Prostate gland (tissue), 2 donors: Measurements from ENCODE around the gene DCP1A. TPM values are rescaled to one million over a fixed set of nuclear protein-coding genes. Genes with fewer than 3 reads are reported as not detected.
A peak's percentile ranks its signal among the peaks of the same experiment; 100 is the strongest.

ENCODE experiments used
- DNase-seq: peaks from one replicate; pipeline ENCODE4 v3.0.0-alpha.2; 2019; ENCODE audit warnings: low spot score
- H3K27ac ChIP-seq, 2 donors: fragments of 200-600 bp; sonication (generic); 2 replicates each; pipeline ENCODE4 v1.5.1; 2017 to 2019
- H3K27me3 ChIP-seq: fragments of 200-600 bp; sonication (generic); replicated peaks from 2 replicates; pipeline ENCODE4 v1.5.1; 2019; ENCODE audit not compliant: insufficient read depth
- H3K36me3 ChIP-seq, 2 donors: fragments of 200-600 bp; sonication (generic); 1 replicate in 1 of 2; 2 replicates in 1 of 2; pipeline versions ENCODE4 v1.5.1 to v1.8.1; 2017 to 2019
- H3K4me1 ChIP-seq: fragments of 200-600 bp; sonication (generic); replicated peaks from 2 replicates; pipeline ENCODE4 v1.5.1; 2019
- H3K4me3 ChIP-seq, 2 donors: fragments of 200-600 bp; sonication (generic); 2 replicates each; pipeline ENCODE4 v1.5.1; 2017 to 2019
- H3K9me3 ChIP-seq: fragments of 200-600 bp; sonication (generic); 2 replicates; pipeline ENCODE4 v1.5.1; 2017
- POLR2A ChIP-seq: fragments of 450-650 bp; IDR thresholded peaks from one replicate; pipeline ENCODE4 v1.6.1; 2016; ENCODE audit warnings: antibody characterized with exemption, mild to moderate bottlenecking
- POLR2AphosphoS5 ChIP-seq: sonication (generic); formaldehyde crosslinking; IDR thresholded peaks from one replicate; pipeline ENCODE4 v1.6.1; 2017; ENCODE audit warnings: antibody characterized with exemption
- WGBS: methylation state at CpG from one replicate; pipeline ENCODE4 v1.1.5; 2018; 5-methylcytosine and 5-hydroxymethylcytosine counted together
- intact Hi-C: fragments of 100-400 bp; cut with DNase I; formaldehyde crosslinking; loops from one replicate; pipeline ENCODE4 v1.14.2; 2022
- total RNA-seq, 2 donors: library from RNA; depleted of rRNA; stranded (reverse); fragments of >200 nt; gene quantifications; one replicate each; pipeline ENCODE4 v1.1.0, GENCODE V29; 2016
- TF ChIP-seq, protein P1 (sequence below), 4 experiments: fragments of 200-600 bp in 2 of 4; fragments of 450-650 bp in 2 of 4; sonication (generic) in 2 of 4; IDR thresholded peaks; 1 replicate in 3 of 4; 2 replicates in 1 of 4; pipeline ENCODE4 v1.5.1; 2016 to 2019; ENCODE audit warnings: antibody characterized with exemption in 4 of 4, mild to moderate bottlenecking in 2 of 4, moderate library complexity in 2 of 4

Gene DCP1A
- total RNA-seq, 2 donors from 2014 or later, result 13.0 to 33.0 TPM

DNA sequence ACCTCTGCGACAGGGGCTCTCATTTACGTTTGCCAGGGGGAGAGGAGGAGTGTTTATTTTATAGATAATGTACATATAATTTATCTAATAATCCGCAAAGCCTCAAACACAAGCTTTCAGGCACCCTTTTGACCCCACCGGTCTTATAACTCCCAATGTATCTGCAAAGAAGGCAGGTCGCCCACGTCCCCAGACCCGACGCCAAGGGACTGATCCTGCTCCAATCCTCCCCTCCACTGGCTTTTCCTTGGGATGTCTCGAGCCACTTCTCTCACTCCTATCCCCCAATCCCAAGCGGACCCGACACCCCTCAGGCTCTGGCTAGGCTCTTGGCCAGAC, 452 bp downstream of the DCP1A start:
- no peak for TF ChIP-seq POLR2AphosphoS5
- TF ChIP-seq, protein P1, sequence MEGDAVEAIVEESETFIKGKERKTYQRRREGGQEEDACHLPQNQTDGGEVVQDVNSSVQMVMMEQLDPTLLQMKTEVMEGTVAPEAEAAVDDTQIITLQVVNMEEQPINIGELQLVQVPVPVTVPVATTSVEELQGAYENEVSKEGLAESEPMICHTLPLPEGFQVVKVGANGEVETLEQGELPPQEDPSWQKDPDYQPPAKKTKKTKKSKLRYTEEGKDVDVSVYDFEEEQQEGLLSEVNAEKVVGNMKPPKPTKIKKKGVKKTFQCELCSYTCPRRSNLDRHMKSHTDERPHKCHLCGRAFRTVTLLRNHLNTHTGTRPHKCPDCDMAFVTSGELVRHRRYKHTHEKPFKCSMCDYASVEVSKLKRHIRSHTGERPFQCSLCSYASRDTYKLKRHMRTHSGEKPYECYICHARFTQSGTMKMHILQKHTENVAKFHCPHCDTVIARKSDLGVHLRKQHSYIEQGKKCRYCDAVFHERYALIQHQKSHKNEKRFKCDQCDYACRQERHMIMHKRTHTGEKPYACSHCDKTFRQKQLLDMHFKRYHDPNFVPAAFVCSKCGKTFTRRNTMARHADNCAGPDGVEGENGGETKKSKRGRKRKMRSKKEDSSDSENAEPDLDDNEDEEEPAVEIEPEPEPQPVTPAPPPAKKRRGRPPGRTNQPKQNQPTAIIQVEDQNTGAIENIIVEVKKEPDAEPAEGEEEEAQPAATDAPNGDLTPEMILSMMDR (IDR thresholded peaks at IDR 0.05), result no peak
- no peak for TF ChIP-seq POLR2A
- Histone ChIP-seq H3K4me1 (peaks cover 2% of the 10 kb centered on the region), H3K27ac (peak overlapping the region; percentile 83 to 91), H3K9me3 (no peaks in the 10 kb centered on the region), H3K4me3 (peak overlapping the region; percentile 81 to 87), H3K36me3 (peaks cover 0 to under 1% of the 10 kb centered on the region in 2 donors), H3K27me3 (no peaks in the 10 kb centered on the region)
- intact Hi-C loops, result loop anchor here (10.0 kb wide), 1 partner anchor 122 kb away; no protein-coding TSS in a partner anchor
- under 1% methylated on average over 11 of the region's 11 CpGs for WGBS
- DNase-seq, result no peak

GRCh38 chr3:53346514-53346913, 829 bp downstream of the DCP1A start:
- Histone ChIP-seq H3K27ac (peak overlapping the region in 1 of 2 donors; percentile 91), H3K36me3 (peaks cover 0 to 4% of the 10 kb centered on the region in 2 donors), H3K9me3 (no peaks in the 10 kb centered on the region), H3K27me3 (no peaks in the 10 kb centered on the region), H3K4me3 (peak overlapping the region; percentile 81 to 87), H3K4me1 (peaks cover 2% of the 10 kb centered on the region)
- intact Hi-C loops, result loop anchor here (10.0 kb wide), 1 partner anchor 122 kb away; no protein-coding TSS in a partner anchor
- WGBS, result under 1% methylated on average over 9 of the region's 9 CpGs
- no peak for DNase-seq
- TF ChIP-seq, protein P1 (IDR thresholded peaks at IDR 0.05), result no peak
- TF ChIP-seq POLR2AphosphoS5 (no peak), POLR2A (no peak)

DNA sequence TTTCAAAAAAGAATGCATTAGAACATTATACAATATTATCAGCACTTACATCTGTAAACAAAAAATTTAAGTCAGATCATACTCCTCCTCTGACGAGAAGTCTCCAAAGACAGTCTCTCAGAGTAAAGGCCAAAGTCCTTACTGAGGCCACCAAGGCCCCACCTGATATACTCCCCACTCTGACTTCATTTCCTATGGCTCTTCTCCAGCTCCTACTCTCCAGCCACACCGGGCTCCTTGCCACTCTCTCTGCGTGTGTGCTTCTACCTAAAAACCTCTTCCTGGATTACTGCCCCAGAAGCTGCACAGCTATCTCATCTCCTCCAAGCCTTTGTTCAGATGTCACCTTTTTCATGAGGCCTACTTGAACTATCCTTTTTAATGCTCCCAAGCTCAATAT, 5.0 kb downstream of the DCP1A start:
- DNase-seq, result no peak
- no peaks in the 10 kb centered on the region for H3K27me3 ChIP-seq
- no peak overlapping the region for H3K27ac ChIP-seq
- H3K9me3 ChIP-seq, result no peaks in the 10 kb centered on the region
- whole genome bisulfite sequencing, result 38% methylated on average over 3 of the region's 3 CpGs
- TF ChIP-seq, protein P1 (IDR thresholded peaks at IDR 0.05), result no peak
- TF ChIP-seq POLR2AphosphoS5 (no peak), POLR2A (no peak)
- no peak overlapping the region for H3K4me3 ChIP-seq
- peaks cover 2% of the 10 kb centered on the region for H3K4me1 ChIP-seq
- H3K36me3 ChIP-seq, result peaks cover 0 to 7% of the 10 kb centered on the region in 2 donors
- intact Hi-C loops, result loop anchor here (10.0 kb wide), 1 partner anchor 118 kb away; no protein-coding TSS in a partner anchor

GRCh38 chr3:53337167-53337940, 10.0 kb downstream of the DCP1A start:
- Histone ChIP-seq H3K4me1 (no peaks in the 10 kb centered on the region), H3K27ac (no peak overlapping the region), H3K4me3 (no peak overlapping the region), H3K9me3 (no peaks in the 10 kb centered on the region), H3K27me3 (no peaks in the 10 kb centered on the region), H3K36me3 (peaks cover 0 to 7% of the 10 kb centered on the region in 2 donors)
- DNase-seq, result no peak
- WGBS, result 85% methylated on average over 2 of the region's 2 CpGs
- intact Hi-C loops, result no loop called here
- TF ChIP-seq, protein P1 (IDR thresholded peaks at IDR 0.05), result no peak
- no peak for TF ChIP-seq POLR2A
- TF ChIP-seq POLR2AphosphoS5, result no peak

- intact Hi-C loops, result no loop called here
- no peaks in the 10 kb centered on the region for H3K27me3 ChIP-seq
- H3K36me3 ChIP-seq, result no peaks in the 10 kb centered on the region
- no peaks in the 10 kb centered on the region for H3K9me3 ChIP-seq
- TF ChIP-seq POLR2A (no peak), POLR2AphosphoS5 (no peak)
- TF ChIP-seq, protein P1 (IDR thresholded peaks at IDR 0.05), result no peak
- DNase-seq, result no peak
- WGBS, result 97% methylated on average over 6 of the region's 6 CpGs
- H3K27ac ChIP-seq, result no peak overlapping the region
- H3K4me3 ChIP-seq, result no peak overlapping the region
- H3K4me1 ChIP-seq, result no peaks in the 10 kb centered on the region
Observed at GRCh38 chr3:53334742-53335141, 12.6 kb downstream of the DCP1A start.
